Muscle of arm (tissue), 12 donors: Measurements from ENCODE around the gene MRPL37. TPM values are rescaled to one million over a fixed set of nuclear protein-coding genes. Genes with fewer than 3 reads are reported as not detected.

Experiments used
- DNase-seq: peaks from one replicate; pipeline ENCODE4 v3.0.0-alpha.2; 2013
- polyA plus RNA-seq, 12 donors: library from polyadenylated mRNA; unstranded; fragments of 120-200 nt; gene quantifications; one replicate each; pipeline ENCODE4 v1.2.1, GENCODE V29; 2013; ENCODE audit not compliant: insufficient read length in 12 of 12

Gene MRPL37
- polyA plus RNA-seq, 12 donors, result 59.1 to 64.8 (median 61.4) TPM; not detected in 1

DNA sequence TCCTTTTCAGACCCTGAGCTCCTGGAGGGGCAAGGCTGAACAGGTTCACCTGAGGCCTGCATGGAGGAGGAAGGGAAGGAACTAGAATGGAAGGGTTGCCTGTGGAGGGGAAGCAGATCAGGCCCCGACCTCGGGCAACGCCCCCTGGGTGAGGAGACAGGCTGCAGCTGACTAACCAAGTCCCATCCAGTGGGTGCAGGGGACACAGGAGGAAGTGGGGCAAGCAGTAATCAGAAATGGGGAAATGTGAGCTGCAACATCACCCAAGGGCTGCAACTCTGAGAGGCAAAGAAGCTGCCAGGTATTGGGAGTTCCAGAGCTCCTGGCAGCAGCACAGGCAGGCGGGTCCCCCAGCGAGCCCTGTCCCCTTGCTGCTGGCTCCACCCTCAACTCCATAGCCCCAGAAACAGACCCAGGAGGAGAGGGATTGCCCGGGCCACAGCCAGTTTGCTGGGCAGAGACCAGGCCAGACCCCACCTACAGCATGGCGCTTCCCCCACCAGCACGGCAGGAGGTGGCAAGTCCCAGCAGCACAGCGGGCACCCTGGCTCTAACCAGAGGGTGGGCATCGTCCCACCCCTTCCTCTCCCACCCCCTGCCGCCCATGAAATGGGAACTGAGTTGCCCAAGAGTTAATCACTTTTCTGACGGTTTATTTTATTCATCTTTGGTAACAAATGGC is 38.5 kb downstream of the MRPL37 start:
- DNase-seq, result no peak

DNA sequence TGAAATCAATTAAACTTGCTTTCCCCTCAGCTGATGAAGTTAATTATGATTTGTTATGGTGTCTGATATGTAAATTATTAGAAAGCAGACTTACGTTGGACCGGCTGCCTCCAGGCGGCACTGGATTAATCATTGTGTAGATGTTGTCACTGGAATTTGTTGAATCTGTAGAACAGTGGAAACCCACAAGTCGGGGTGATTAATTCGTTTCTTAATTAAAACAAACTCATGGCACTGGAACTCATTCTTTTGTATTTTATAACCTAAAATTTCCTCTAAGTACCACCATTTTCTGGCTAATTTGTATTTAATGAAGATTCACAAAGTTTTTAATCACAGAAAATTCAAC is 39.0 kb downstream of the MRPL37 start:
- no peak for DNase-seq

DNA sequence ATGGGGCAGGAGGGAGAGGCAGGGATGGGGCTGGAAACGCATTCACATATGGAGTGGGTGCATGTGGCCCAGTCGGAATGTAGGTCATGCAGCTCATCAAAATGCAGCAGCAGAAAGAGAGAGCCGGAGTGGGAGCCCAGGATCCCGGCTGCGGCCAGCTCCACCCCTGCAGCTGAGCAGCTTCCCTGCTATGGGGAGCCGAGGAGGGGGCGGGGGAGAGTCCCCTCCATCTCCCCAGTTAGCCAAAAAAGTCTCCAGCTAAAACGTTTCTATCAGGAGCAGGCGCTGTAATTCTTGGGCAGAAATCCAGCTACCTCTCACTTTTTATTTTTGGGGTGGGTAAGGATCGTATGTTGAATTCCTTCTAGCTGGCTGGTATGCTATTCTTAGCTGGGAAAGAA is 39.7 kb downstream of the MRPL37 start:
- peak; percentile 34 for DNase-seq

DNA sequence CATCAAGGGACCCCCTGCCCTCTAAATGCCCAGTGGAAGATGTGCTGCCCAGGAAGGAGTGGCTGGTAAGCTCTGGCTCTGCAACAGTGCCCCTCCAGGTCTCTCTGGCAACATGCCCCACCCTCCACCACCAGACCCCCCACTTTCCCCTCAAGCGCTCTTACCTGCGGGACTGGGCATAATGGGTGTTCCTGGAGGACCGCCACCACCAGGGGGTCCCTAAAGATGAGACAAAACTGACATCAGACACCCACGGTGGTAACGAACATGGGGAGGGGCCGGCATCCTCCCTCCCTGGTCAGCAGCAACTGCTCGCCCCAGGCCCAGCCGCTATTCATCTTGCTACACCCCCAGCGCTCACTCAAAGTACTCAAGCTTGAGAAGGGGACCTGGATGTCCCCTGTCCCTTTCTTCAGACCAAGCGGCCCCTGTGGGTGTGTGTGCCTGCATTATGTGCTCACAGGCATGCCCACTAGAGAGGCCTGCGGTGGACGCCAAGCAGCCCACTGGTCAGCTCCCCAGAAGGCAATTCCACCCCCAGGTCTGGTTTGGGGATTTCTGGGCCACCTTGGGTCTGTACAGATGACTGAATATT is 40.9 kb downstream of the MRPL37 start:
- DNase-seq, result no peak

DNA sequence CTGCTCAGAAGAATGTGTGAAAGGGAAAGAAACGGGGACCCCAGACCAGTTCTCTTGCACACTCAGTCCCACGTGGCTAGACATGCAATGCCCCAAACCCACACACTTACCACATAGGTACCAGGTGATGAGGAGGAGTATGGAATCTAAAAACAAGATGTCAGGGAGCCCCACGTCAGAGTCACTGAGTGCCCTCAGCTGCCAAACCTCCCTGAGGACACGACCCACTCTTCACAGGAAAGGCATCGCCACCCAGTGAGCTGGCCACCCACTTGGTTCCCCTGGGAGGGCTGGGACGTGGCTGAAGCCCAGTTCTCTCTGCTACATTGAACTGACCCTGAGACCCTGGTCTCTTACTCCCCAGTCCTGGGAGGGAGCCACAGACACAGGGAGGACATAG is 41.4 kb downstream of the MRPL37 start:
- no peak for DNase-seq

DNA sequence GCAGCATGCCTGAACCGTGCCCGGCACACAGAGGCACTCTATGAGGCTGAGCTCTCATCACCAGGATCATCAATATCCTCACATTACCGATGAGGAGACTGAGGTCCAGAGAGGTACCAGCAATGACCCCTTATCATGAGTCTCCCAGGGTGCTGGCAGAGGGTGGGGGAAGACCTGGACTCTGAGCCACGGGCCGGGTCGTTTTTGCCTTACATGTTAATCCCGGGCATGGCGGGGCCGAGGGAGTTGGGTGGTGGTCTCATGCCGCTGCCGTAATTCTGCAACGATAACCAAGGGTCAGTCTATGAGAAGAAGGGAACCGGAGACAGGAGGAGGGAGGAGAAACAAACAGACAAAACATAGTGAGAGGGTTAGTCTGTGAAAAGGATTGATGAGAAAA is 43.1 kb downstream of the MRPL37 start:
- no peak for DNase-seq

DNA sequence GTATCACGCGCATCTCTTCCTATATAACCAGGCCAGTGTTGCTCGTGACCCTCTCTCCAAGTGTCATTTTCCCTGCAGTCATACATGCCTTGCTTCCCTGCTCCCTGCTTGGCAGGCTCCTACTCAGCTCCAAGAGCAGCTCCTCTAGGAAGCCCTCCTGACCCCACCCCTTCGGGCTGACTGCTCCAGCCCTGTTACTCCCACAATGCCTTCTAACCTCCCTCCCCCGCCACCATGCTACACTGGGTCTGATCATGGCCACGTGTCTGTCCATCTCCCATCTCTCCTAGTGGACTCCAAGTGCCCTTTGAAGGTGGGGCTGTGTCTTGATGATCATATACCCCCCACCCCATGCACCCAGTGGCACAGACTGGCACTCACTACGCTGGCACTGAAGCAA is 44.7 kb downstream of the MRPL37 start:
- no peak for DNase-seq

DNA sequence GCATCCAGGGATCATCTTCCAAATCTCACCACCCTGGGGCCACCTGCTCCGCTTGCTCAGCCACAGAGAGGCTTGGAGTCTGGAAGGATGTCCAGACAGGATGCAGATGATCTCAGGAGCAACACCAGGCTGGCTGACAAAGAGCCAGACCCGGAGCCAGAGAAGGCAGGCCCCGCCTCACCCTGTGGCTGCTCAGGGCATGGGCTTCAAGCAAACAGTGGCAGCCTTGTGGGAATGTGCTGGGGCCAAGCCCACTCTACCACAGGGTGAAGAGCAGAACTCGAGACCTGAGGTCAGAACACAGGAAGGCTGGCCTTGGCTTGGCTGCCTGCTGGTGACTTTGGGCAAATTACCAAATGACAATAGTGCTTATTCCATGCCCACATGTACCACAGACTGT is 45.5 kb downstream of the MRPL37 start:
- no peak for DNase-seq

DNA sequence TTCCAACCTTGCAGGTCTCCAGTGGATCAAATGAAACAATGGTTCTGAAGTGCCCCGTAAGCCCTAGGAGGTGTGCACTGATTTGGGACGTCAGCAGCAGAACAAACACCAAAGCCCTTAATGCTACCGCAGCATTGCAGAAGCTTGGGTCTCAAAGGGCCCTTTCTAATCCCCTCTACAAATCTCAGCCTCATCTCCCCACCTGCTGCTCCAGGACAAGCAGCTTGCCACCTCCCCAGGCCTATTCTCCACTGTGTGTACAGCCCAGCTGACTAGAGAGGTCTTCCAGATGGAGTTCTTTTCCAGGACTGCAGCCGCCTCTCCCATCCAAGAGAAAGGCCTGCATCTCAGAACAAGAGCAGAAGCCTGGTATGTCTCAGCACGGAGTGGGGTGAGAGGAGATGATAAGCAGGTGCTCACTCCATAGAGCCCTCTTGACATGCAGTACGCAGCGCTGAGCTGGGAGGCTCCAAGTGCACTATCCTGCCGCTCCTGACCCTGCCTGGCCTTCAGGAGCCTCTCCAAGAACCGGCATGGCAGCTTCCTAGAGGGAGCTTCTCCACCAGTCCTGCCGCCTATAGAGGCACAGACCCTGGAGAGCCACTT is 46.3 kb downstream of the MRPL37 start:
- no peak for DNase-seq

DNA sequence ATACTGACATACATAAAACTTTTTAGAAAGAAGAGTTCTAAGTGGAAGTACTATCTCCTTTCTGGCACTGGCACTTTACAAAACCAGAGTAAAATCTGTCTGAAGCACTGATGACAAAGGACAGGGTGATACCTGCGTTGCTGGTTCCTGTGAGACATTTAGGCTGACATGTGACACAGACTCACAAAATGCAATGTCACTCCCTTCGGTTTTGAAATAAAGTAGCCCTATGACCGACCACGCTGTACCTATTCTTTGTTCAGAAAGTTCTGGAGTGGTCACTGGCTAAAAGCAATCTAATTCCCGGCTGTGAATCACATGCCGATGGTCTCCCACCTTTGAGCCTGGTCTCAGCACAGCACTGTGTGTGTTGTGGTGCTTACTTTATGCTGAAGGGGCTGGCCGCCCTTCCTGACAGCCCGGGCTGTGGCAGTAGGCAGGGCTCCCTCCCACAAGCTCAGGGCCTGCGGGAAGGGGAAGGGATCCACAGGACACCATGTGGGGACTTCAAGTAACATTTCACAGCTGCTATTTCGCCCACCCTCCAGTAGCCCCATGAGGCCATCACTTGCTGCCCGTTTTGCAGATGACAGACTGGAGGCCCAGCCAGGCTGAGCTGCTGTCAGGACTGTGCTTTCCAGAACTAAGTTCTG is 48.0 kb downstream of the MRPL37 start:
- DNase-seq, result no peak

DNA sequence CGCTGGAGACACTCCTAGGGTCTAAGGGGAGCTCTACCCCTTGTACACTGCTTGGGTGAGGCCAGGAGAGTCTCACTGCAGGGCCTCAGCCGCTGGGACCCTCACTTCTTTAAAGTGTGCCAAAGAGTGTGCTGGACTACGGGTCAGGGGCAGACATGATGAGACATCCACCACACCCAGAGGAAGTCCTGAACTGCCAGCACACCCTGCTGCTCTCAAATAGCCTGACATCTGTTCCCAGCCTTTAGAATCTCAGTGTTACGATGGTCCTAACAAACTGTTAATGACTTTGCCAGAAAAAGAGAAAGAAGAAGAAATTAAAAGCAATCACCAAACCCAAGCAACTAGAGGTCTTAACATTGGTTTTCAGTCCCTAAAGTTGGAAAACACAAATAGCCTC is 49.0 kb downstream of the MRPL37 start:
- DNase-seq, result no peak

DNA sequence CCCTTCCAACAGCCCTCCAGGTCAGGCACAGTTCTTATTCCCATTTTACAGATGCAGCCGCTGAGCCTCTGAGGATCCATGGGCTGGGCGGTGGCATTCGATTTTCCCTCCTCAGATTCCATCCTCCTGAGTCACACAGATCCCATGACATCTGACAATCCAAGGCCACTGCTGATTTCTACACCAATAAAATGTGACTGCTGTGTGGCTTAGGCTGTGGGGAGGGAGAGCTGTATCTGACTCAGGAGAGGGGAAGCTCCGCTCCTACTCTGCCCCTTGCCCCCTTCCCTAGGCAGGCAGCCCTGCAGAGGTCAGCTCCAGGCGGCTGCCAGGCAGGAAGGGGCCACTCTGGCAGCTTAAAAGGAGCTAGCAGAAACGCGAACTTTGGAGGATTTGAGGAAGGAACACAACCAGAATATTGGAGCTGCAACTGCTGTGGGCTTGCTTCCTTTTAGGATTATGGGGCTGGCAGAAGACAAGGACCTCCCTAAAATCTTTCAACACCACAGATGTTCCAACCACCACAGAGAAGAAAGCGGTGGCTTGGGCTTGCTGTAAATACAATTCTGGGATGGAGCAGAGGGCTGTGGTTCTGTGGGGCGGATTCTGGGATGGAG is 50.0 kb downstream of the MRPL37 start:
- DNase-seq, result peak; percentile 81

DNA sequence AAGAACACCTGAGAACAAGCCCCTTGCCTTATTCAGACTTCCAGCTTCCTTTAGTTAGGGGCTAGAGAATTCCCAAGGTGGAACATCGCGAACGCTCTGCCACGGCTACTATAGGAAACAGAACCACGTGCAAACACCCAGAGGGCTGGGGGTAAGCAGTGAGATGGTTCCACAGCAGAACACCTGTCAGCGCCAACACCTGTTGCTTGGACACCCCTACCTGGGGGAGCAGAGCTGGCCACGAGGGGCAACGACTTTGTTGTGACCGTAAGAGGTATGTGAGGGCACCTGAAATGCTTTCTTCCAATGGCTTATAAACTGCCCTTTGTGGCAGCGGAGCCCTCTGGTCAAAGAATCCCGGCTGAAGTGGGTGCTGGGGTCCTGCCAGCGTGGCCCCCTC is 50.7 kb downstream of the MRPL37 start:
- no peak for DNase-seq

DNA sequence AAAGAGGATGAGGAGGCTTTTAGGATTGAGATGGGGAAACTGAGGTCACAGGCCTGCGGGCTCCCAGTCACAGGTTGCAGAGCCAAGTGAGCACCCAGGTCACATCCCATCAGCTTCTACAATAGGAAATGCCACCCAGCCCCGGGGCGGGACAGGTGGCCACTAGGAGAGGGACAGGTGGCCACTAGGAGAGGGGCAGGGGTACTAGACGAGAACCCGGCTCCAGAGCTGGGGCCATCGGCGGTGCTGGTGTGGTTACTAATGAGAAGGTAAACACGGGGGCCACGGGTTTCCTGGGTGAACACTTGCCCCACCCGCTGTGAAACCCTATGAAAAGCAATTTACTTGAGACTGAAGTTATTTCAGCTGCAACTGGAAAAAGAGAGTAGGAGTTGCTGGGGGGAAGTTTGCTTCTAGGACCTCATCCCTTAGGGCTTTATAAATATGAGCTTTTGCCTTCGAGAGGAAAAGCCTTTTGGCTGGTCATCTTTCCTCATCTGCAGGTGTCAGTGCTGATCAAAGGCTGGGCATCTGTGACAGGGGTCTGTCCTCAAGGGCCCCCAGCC is 52.5 kb downstream of the MRPL37 start:
- no peak for DNase-seq

DNA sequence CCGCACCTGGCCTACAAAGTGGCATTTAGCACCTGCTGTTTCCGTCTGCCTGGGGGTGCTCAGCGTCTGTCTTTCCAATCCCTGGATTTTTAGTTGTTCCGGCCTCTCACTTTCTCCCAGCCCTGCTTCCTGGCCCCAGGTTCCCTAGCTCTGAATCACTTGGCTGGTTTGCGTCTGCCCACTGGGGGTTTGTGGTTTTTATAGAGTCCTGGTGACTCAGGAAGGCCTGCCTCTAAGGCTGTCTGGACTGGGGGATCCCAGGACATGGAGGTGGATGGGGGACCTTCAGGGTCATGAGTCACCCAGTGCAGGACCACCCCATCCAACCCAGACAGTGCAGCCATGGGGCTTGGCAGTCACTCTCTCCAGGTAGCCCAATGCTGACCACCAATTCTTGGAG is 53.5 kb downstream of the MRPL37 start:
- DNase-seq, result no peak

DNA sequence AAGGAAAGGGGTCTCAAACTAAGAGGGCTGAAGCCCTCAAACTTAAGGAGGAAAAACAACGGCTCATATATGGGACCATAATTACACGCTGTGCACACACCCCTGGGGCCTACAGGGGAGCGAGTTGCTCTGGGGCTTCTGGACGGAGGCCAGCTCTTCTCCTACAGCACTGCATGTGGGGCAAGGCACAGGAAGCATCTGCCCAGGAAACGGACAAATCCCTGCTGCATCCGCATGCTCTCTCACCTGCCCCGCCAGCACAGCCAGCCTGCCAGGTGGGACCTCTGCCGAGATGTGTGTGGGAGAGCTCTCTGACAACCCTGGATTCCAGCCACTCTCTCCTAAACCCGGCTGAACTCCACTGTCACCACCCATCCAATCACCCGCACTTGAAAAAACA is 54.1 kb downstream of the MRPL37 start:
- DNase-seq, result no peak

DNA sequence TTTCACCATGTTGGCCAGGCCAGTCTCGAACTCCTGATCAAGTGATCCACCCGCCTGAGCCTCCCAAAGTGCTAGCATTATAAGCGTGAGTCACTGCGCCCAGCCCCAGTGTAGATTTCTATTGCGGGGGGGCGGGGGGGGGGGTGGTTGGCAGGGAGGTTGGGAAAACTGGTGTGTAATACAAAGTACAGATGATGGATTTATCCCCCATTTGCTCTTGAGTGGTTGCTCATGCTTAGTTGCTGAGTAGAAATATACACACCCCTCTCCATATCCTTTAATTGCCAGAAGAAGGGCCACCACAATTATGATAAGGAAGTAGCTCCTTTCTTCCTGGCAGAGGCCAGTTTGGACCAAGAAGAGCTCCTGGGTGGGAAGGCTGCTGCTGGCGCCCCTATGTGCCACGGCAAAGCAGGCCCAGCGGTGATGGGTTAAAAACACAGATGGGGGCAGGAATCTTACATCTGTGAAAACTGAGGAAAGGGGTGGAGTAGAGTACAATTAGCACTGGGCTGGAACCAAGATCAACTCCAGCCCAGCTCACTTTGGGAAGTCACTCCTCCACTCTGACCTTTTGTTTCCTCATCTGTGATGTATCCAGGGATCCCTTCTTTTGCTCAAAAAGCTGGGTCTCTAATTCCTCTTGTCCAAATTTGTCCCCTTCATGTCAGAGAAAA is 55.2 kb downstream of the MRPL37 start:
- DNase-seq, result no peak

DNA sequence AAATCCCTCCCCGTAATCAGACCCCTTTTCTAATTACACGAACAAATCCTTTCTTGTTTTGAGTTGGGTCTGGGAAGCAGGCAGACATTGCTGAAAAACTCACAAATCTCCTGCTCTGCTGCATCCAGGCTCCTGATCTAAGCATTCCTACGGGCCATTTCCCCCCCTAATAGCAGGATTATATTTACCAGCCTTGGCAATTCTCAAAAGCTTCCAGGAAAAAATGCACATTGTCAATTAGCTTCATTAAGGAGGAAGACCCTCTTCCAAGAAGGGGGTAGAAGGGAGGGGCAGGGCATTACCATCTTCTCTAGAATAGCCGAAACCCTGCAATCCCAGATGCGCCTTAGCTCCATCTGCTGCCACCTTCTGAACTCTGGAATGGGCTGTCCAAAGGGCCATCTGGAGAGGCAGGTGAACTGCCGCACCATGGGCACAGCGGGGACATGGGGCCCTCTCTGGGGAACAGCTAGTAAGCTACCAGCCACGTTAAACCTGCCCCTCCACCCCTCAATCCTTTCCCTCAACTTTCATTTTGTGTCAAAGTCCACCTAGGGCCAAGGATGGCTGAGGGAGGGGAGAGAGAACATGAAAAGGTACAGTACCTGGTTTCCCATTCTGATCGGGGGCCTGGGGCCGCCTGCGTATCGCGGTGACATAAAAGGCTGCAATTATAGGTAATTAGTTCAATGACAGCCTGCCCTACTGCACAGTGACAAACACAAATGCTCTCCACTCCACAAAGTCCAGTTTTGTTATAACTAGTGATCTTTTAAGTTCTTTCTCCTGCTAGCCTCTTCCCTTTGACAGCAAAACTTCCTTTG is 56.8 kb downstream of the MRPL37 start:
- no peak for DNase-seq

DNA sequence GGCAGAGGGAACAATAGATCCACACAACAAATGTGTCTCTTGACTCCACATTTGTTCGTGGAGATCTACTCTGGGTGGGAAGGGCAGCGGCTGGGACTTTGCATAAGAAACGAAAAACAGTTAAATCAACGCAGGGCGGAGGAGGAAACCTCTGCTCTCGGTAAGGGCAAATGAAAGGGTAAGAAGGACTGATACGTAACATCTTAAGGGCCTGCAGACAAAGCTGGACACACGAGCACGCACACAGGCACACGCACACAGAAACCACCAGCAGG is 57.3 kb downstream of the MRPL37 start:
- no peak for DNase-seq

DNA sequence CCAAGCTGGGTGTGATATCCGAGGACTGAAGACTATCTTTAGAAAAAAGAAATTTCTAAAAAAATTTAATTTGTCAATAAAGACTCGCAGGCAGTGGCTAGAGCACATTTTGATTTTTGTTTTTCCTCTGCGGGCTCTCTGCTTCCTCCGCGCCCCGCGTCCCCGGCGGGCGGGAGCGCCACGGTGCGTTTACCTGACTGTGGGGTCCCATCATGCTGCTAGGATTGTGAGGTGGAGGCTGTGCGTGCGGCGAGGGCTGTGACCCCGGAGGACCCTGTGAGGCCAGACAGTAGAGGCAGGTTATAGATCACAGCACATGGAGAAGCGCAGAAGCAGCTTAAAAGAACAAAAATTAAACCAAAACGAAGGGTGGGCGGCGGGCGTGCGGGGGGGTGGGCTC is 57.9 kb downstream of the MRPL37 start:
- no peak for DNase-seq

DNA sequence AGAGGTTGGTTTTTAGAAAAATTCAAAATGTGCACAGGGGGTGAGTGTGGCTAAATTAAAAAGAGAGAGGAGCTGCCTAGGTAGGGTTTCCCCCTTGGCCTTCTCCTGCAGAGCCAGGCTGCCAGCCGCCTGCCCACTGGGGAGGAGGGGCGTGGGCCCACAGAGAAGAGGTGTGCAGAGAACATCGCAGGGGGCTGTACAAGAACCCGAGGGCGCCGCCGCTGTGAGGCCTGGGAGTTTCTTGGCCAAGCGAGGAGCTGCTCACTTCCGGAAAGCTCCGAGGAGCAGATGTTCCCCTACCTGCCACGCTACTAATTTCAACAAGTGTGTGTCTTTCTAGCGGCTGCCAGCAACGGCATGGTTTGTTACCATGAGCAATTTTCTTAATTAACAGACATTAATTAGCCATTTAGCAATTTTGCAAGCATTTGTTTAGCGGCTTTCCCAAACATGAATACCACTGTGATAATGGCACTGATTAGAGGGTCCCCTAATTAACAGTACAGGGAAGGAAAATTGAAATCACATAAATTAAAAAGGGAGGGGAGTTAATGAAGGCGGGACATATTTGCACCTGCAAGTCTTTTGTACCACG is 59.7 kb downstream of the MRPL37 start:
- DNase-seq, result no peak
